WTC11 (cell line): ENCODE data around the gene TMC1.

Experiments
- CBFB ChIP-seq: sonication (generic); formaldehyde crosslinking; IDR thresholded peaks from 2 replicates; pipeline ENCODE4 v1.8.1; 2022; ENCODE audit warnings: mild to moderate bottlenecking, low read depth, missing genetic modification reagents
- CREB1 ChIP-seq: sonication (generic); formaldehyde crosslinking; IDR thresholded peaks from 2 replicates; pipeline ENCODE4 v1.8.0; 2023; ENCODE audit warnings: mild to moderate bottlenecking, missing genetic modification reagents
- ESRRA ChIP-seq: sonication (generic); formaldehyde crosslinking; IDR thresholded peaks from 2 replicates; pipeline ENCODE4 v1.8.1; 2022; ENCODE audit warnings: mild to moderate bottlenecking, missing genetic modification reagents, borderline replicate concordance
- JUN ChIP-seq: sonication (generic); formaldehyde crosslinking; IDR thresholded peaks from 2 replicates; pipeline ENCODE4 v1.8.0; 2023; ENCODE audit warnings: mild to moderate bottlenecking, missing genetic modification reagents
- NR2C2 ChIP-seq: sonication (generic); formaldehyde crosslinking; IDR thresholded peaks from 2 replicates; pipeline ENCODE4 v1.8.0; 2022; ENCODE audit warnings: mild to moderate bottlenecking, missing genetic modification reagents
- SP1 ChIP-seq: sonication (generic); formaldehyde crosslinking; conservative IDR thresholded peaks from 2 replicates; pipeline ENCODE4 v1.8.1; 2022; ENCODE audit warnings: missing genetic modification reagents
- TF ChIP-seq, protein P1 (sequence below): fragments of 200-600 bp; IDR thresholded peaks from 2 replicates; pipeline ENCODE4 v1.8.0; 2022; ENCODE audit warnings: antibody characterized with exemption
- TF ChIP-seq, protein P2 (sequence below): sonication (generic); formaldehyde crosslinking; IDR thresholded peaks from 2 replicates; pipeline ENCODE4 v1.8.0; 2023; ENCODE audit warnings: missing genetic modification reagents, mild to moderate bottlenecking, borderline replicate concordance
- TF ChIP-seq, protein P3 (sequence below): fragments of 250-450 bp; sonication (Bioruptor Pico); conservative IDR thresholded peaks from 2 replicates; pipeline ENCODE4 v1.9.0; 2021; ENCODE audit warnings: mild to moderate bottlenecking
- TF ChIP-seq, protein P4 (sequence below): sonication (generic); formaldehyde crosslinking; IDR thresholded peaks from 2 replicates; pipeline ENCODE4 v1.8.1; 2023; ENCODE audit warnings: mild to moderate bottlenecking, moderate library complexity, missing genetic modification reagents
- TF ChIP-seq, protein P5 (sequence below): sonication (generic); formaldehyde crosslinking; IDR thresholded peaks from 2 replicates; pipeline ENCODE4 v1.8.0; 2022; ENCODE audit warnings: mild to moderate bottlenecking, missing genetic modification reagents

DNA sequence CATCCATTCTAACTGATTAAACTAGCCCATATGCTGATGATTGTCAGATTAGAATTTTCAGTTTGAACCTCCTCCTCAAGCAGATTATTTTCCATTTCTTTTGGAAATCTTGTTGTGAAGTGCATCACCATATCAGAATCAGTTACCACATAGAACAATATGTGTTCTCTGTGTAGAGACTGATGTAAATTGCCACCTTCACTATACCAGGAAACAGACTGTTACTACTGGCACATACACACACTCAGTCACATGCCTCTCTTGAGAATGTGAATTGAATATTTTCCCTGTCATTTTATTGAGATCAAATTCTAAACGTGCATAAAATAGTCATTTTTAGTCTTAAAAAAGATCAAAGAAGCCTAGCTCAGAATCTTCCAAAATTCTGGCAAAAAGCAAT is 270.0 kb downstream of the TMC1 start:
- TF ChIP-seq ESRRA (CRISPR knock-in tag) (no peak), CREB1 (CRISPR knock-in tag) (no peak), SP1 (CRISPR knock-in tag) (no peak), NR2C2 (CRISPR knock-in tag) (no peak), JUN (CRISPR knock-in tag) (no peak), CBFB (CRISPR knock-in tag) (no peak)
- TF ChIP-seq, protein P1, sequence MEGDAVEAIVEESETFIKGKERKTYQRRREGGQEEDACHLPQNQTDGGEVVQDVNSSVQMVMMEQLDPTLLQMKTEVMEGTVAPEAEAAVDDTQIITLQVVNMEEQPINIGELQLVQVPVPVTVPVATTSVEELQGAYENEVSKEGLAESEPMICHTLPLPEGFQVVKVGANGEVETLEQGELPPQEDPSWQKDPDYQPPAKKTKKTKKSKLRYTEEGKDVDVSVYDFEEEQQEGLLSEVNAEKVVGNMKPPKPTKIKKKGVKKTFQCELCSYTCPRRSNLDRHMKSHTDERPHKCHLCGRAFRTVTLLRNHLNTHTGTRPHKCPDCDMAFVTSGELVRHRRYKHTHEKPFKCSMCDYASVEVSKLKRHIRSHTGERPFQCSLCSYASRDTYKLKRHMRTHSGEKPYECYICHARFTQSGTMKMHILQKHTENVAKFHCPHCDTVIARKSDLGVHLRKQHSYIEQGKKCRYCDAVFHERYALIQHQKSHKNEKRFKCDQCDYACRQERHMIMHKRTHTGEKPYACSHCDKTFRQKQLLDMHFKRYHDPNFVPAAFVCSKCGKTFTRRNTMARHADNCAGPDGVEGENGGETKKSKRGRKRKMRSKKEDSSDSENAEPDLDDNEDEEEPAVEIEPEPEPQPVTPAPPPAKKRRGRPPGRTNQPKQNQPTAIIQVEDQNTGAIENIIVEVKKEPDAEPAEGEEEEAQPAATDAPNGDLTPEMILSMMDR, result no peak
- TF ChIP-seq, protein P2, sequence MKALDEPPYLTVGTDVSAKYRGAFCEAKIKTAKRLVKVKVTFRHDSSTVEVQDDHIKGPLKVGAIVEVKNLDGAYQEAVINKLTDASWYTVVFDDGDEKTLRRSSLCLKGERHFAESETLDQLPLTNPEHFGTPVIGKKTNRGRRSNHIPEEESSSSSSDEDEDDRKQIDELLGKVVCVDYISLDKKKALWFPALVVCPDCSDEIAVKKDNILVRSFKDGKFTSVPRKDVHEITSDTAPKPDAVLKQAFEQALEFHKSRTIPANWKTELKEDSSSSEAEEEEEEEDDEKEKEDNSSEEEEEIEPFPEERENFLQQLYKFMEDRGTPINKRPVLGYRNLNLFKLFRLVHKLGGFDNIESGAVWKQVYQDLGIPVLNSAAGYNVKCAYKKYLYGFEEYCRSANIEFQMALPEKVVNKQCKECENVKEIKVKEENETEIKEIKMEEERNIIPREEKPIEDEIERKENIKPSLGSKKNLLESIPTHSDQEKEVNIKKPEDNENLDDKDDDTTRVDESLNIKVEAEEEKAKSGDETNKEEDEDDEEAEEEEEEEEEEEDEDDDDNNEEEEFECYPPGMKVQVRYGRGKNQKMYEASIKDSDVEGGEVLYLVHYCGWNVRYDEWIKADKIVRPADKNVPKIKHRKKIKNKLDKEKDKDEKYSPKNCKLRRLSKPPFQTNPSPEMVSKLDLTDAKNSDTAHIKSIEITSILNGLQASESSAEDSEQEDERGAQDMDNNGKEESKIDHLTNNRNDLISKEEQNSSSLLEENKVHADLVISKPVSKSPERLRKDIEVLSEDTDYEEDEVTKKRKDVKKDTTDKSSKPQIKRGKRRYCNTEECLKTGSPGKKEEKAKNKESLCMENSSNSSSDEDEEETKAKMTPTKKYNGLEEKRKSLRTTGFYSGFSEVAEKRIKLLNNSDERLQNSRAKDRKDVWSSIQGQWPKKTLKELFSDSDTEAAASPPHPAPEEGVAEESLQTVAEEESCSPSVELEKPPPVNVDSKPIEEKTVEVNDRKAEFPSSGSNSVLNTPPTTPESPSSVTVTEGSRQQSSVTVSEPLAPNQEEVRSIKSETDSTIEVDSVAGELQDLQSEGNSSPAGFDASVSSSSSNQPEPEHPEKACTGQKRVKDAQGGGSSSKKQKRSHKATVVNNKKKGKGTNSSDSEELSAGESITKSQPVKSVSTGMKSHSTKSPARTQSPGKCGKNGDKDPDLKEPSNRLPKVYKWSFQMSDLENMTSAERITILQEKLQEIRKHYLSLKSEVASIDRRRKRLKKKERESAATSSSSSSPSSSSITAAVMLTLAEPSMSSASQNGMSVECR (CRISPR knock-in tag), result no peak
- TF ChIP-seq, protein P3, sequence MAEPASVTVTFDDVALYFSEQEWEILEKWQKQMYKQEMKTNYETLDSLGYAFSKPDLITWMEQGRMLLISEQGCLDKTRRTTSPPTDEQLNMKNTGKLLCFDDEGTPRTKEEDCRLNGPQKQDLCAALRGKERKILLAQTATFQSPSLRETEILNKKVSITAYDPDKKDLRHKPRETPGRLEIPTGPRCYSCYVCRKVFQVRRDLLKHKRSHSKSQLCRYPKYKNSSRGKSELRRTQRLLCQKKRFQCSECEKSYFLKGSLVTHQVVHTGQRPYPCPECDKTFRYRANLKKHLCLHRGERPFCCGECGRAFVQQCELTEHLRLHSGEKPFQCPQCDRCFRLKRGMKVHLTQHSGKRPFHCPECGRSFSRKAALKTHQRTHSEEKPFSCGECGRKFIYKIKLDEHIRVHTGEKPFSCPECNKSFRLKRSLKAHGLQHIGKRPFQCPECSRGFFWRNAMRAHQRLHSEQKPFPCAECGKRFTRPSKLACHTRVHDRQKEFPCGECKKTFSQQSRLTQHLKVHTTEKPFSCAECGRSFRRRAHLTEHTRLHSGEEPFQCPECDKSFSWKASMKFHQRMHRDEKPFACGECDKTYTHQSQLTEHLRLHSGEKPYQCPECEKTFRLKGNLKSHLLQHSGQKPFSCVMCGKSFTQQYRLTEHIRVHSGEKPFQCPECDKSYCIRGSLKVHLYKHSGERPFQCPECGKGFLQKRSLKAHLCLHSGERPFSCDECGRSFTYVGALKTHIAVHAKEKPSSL, result no peak
- TF ChIP-seq, protein P4, sequence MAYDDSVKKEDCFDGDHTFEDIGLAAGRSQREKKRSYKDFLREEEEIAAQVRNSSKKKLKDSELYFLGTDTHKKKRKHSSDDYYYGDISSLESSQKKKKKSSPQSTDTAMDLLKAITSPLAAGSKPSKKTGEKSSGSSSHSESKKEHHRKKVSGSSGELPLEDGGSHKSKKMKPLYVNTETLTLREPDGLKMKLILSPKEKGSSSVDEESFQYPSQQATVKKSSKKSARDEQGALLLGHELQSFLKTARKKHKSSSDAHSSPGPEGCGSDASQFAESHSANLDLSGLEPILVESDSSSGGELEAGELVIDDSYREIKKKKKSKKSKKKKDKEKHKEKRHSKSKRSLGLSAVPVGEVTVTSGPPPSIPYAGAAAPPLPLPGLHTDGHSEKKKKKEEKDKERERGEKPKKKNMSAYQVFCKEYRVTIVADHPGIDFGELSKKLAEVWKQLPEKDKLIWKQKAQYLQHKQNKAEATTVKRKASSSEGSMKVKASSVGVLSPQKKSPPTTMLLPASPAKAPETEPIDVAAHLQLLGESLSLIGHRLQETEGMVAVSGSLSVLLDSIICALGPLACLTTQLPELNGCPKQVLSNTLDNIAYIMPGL (CRISPR knock-in tag), result no peak
- TF ChIP-seq, protein P5, sequence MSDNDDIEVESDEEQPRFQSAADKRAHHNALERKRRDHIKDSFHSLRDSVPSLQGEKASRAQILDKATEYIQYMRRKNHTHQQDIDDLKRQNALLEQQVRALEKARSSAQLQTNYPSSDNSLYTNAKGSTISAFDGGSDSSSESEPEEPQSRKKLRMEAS (CRISPR knock-in tag), result no peak
